Activated CD8-positive, alpha-beta memory T cell treated with anti-CD3 and anti-CD28 coated beads, Interleukin-2, amount 50 U/mL, for 24 hours (primary cell): Measurements from ENCODE around the gene DISP2.

Experiments used
- DNase-seq: peaks from one replicate; pipeline ENCODE4 v3.0.0-alpha.2; 2020; ENCODE audit errors: extremely low read depth

The DISP2 gene

GRCh38 chr15:40365624-40366456 lies 7.8 kb downstream of the DISP2 start:
- no peak for DNase-seq

DNA sequence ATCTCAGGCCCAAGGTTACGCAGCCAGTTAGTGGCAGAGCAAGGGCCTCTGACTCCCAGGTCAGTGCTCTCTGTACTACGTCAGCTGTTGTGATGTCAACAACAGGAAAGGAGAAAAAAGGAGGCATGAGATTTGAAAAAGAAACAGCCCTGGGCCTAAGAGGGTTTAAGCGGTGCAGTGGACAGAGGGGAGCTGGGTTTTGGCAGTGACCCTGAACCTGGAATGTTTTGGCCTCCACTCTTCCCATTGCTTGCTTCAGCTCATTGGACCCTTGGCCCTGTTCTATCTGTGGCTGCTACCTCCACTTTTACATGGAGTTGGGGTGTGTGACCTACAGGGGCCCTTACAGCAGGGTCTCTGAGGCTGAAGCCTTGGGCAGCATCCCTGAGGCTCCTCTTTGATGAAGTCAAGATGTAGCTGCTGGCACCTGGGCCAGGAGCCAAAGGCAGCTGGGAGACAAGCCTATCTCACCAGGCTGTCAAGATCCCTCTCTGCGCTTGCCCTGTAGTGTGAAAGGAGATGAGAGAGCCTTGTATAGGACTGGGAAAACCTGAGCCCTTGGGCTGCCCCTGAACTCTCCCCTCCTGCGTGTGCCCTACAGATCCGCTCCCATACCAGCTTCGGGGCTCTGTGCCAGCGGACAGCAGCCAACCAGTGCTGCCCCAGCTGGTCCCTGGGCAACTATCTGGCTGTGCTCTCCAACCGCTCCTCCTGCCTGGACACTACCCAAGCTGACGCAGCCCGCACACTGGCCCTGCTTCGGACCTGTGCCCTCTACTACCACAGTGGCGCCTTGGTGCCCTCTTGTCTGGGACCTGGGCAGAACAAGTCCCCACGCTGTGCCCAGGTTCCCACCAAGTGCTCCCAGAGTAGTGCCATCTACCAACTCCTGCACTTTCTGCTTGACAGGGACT lies 8.7 kb downstream of the DISP2 start:
- no peak for DNase-seq

DNA sequence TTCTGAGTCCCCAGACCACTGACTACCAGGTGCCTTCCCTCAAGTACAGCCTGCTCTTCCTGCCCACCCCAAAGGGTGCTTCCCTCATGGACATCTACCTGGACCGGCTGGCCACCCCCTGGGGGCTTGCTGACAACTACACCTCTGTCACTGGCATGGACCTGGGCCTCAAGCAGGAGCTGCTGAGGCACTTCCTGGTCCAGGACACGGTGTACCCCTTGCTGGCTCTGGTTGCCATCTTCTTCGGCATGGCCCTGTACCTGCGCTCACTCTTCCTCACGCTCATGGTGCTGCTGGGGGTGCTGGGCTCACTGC lies 9.3 kb downstream of the DISP2 start:
- DNase-seq, result no peak

GRCh38 chr15:40367686-40368611 lies 9.9 kb downstream of the DISP2 start:
- DNase-seq, result peak; percentile 53

GRCh38 chr15:40368719-40369473 lies 10.9 kb downstream of the DISP2 start:
- no peak for DNase-seq

DNA sequence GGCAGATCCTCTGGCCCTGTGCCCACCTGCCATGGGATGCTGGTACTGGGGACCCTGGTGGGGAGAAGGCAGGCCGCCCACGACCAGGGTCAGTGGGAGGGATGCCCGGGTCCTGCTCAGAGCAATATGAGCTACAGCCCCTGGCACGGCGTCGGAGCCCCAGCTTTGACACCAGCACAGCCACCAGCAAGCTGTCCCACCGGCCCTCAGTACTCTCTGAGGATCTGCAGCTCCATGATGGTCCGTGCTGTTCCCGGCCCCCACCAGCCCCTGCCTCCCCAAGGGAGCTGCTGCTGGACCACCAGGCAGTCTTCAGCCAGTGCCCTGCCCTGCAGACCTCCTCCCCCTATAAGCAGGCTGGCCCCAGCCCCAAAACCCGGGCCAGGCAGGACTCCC lies 11.5 kb downstream of the DISP2 start:
- DNase-seq, result no peak

GRCh38 chr15:40369971-40370370 lies 12.0 kb downstream of the DISP2 start:
- no peak for DNase-seq

DNA sequence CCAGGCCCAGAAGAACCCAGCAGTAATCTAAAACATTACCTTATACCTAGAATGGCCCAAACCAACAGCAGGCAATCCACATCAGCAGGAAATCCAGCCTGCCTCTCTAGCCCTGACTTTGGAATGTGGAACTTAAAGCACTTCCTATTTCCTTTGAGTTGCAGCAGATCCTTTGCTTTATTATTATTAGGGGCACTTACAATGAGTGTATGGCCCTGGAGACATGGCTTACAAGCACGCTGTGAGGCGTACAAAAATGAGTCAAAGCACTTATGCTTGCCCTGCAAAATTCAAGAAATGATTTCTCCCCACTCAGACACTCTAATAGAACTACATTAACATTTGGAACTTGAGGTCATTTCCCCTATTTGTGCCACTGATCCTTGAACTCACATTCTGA lies 15.0 kb downstream of the DISP2 start:
- DNase-seq, result no peak

GRCh38 chr15:40377606-40378005 lies 19.6 kb downstream of the DISP2 start:
- no peak for DNase-seq

DNA sequence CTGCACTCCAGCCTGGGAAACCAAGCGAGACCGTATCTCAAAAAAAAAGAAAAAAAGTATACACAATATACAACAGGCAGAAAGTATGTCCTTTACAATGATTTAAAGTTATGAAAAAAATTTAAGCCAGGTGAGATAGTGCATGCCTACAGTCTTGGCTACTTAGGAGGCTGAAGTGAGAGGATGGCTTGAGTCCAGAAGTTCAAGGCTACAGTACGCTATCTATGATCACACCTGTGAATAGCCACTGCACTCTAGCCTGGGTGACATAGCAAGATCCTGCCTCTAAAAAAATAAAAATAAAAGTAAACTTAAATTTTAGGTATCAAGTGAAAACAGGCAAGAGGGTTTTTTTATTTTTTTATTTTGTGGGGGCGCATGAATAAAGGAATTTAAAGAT lies 21.4 kb downstream of the DISP2 start:
- DNase-seq, result no peak

DNA sequence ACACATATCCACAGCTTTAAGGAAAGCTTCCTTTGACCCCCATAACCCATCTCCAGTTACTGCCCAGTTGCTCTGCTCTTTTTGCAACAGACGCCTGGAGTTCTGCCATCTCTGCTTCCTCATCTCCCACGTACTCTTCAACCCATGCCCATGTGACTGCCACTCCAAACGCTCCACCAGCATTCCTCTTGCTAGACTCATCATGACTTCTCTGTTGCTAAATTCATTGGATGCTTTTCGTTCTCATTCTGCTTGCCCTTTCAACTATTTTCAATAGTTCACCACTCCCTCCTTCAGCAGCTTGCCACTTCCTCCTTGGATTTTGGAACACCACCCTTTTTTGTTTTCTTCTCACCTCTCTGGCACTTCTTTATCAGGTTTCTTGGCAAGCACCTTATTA lies 21.8 kb downstream of the DISP2 start:
- DNase-seq, result no peak

DNA sequence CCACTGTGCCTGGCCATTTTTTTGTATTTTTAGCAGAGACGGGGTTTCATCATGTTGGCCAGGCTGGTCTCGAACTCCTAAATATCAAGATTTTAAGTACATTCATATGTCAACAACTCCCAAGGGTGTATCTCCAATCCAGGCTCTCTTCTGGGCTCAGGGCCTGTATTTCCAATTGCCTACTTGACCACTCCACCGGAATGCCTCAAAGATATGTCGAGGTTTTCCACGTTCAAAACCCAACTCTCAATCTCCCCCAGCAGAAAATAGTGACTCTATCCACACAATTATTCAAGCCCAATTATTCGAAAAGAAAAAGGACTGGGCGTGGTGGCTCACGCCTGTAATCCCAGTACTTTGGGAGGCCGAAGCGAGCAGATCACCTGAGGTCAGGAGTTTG lies 22.6 kb downstream of the DISP2 start:
- DNase-seq, result no peak

- no peak for DNase-seq
Observed at GRCh38 chr15:40381818-40382529, 24.0 kb downstream of the DISP2 start.

- DNase-seq, result peak; percentile 86
Observed at GRCh38 chr15:40382580-40383456, 24.8 kb downstream of the DISP2 start, which contains the start of gene KNSTRN. TSS of gene KNSTRN (plus strand) at chr15:40382721. CDS start at chr15:40382836, 115 bp downstream.

DNA sequence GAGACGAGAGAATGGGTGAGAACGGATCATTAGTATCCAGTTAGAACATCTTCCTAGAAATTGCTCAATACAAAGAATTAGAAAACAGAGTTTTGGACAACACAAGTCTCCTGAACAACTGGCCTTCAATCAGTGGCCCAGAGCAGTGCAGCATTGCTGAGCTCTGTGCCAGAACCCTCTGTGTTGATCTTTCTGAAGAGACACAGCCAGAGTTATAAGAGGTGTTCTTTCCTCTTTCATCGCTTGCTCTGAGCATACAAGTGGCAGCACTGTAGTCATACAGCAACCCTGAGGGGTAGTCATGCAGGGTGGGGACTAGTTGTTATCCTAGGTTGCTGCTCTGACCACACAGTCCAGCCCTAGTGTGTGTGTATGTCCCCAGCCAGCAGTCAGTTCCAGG lies 28.5 kb downstream of the DISP2 start:
- no peak for DNase-seq

GRCh38 chr15:40388941-40389823 lies 31.2 kb downstream of the DISP2 start:
- DNase-seq, result no peak

DNA sequence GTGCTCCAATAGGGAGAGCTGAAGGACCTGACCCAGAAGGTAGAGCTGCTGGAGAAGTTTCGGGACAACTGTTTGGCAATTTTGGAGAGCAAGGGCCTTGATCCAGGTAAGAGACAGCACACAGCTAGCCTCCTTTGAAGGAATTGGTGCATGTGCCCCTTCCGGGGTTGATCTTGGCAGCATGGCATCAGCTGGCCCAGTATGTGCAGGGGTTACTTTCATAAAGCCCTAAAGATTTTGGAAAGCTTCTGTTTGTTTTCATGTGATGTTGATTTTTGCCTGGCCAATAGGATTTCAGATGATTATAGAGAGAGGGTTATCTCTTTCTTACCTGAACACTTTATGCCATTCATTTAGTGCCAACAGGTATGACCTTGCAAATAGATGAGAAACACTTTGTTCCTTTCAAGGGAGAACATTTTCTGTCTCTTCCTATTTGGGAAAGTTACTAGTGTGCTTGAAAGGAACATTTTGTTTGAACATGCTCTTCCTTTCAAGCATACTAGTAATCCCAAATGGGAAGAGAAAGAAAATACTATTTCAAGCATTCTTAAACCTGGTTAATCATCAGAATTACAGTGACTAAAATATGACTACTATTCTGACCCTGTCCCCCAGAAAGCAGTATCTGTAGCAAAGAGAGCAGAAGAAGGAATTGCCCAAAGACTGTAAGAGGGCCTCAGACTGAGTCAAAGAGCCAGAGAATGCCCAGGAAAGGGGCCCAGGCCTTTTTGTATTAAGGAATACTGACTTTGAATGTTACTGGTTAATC lies 32.0 kb downstream of the DISP2 start:
- no peak for DNase-seq
